Calu3 (cell line): Measurements from ENCODE around the gene DTL. TPM values are rescaled to one million over a fixed set of nuclear protein-coding genes. Genes with fewer than 3 reads are reported as not detected.

Source experiments
- BruUV-seq: library from RNA; stranded (reverse); fragments of 400-500 nt; replicated peaks from 2 replicates; lab custom pipeline; 2021; lab: Mats Ljungman, UMichigan
- CTCF ChIA-PET: fragments of 300-600 bp; sonication (Branson Sonifier 250); formaldehyde crosslinking; loops from one replicate; lab custom pipeline; 2022; ENCODE audit warnings: antibody characterized with exemption; lab: Charles Lee
- DNase-seq: peaks from one replicate; pipeline ENCODE4 v3.0.0; 2022
- H3K27ac Mint-ChIP-seq: one replicate; pipeline ENCODE4 v1.8.0; 2022; ENCODE audit warnings: mixed read lengths; ENCODE audit not compliant: unreplicated experiment
- H3K27me3 Mint-ChIP-seq: one replicate; pipeline ENCODE4 v1.8.0; 2022; ENCODE audit warnings: mixed read lengths; ENCODE audit not compliant: unreplicated experiment
- H3K36me3 Mint-ChIP-seq: one replicate; pipeline ENCODE4 v1.8.0; 2022; ENCODE audit warnings: mild to moderate bottlenecking, moderate library complexity, mixed read lengths; ENCODE audit not compliant: insufficient read depth, unreplicated experiment
- H3K4me1 Mint-ChIP-seq: one replicate; pipeline ENCODE4 v1.8.0; 2022; ENCODE audit warnings: mild to moderate bottlenecking, low read depth, mixed read lengths; ENCODE audit not compliant: unreplicated experiment
- H3K4me3 Mint-ChIP-seq: one replicate; pipeline ENCODE4 v1.8.0; 2022; ENCODE audit warnings: mild to moderate bottlenecking, low read depth, moderate library complexity, mixed read lengths; ENCODE audit not compliant: unreplicated experiment
- H3K9me3 Mint-ChIP-seq: one replicate; pipeline ENCODE4 v1.8.0; 2022; ENCODE audit warnings: low read depth, mixed read lengths; ENCODE audit not compliant: unreplicated experiment
- CTCF ChIP-seq: fragments of 200-600 bp; IDR thresholded peaks from one replicate; pipeline ENCODE4 v1.8.0; 2022; ENCODE audit warnings: antibody characterized with exemption; ENCODE audit not compliant: unreplicated experiment
- intact Hi-C: fragments of 100-400 bp; cut with micrococcal nuclease; formaldehyde crosslinking; loops from one replicate; pipeline ENCODE4 v1.10.0; 2022; ENCODE audit not compliant: unreplicated experiment
- total RNA-seq: library from RNA; stranded (reverse); gene quantifications from 2 replicates; pipeline ENCODE4 v1.2.3, GENCODE V29; 2022

Gene DTL
- total RNA-seq, 1 experiment from 2014 or later: 44.0 TPM

GRCh38 chr1:212125654-212126053 lies 90.1 kb downstream of the DTL start:
- Mint-ChIP-seq H3K27ac (no peak overlapping the region), H3K4me1 (no peaks in the 10 kb centered on the region), H3K36me3 (no peaks in the 10 kb centered on the region), H3K27me3 (no peaks in the 10 kb centered on the region), H3K9me3 (no peaks in the 10 kb centered on the region), H3K4me3 (no peak overlapping the region)
- intact Hi-C loops: no loop called here
- TF ChIP-seq CTCF: no peak
- no peak for DNase-seq
- CTCF ChIA-PET: interaction anchor here (1.6 kb wide), 1 partner anchor 159 kb away, joined by 3 read pairs; no protein-coding TSS in a partner anchor
- BruUV-seq: no TSS peak

GRCh38 chr1:212127221-212127620 lies 91.7 kb downstream of the DTL start:
- TF ChIP-seq CTCF: no peak
- no peaks in the 10 kb centered on the region for H3K9me3 Mint-ChIP-seq
- H3K4me3 Mint-ChIP-seq: no peak overlapping the region
- BruUV-seq: no TSS peak
- no peak for DNase-seq
- no peaks in the 10 kb centered on the region for H3K36me3 Mint-ChIP-seq
- no peaks in the 10 kb centered on the region for H3K27me3 Mint-ChIP-seq
- H3K4me1 Mint-ChIP-seq: no peaks in the 10 kb centered on the region
- CTCF ChIA-PET: interaction anchor here (0.6 to 0.7 kb wide), 3 partner anchors 10 to 279 kb away, joined by 3 to 4 read pairs (median 3); no protein-coding TSS in a partner anchor
- no peak overlapping the region for H3K27ac Mint-ChIP-seq
- intact Hi-C loops: no loop called here

DNA sequence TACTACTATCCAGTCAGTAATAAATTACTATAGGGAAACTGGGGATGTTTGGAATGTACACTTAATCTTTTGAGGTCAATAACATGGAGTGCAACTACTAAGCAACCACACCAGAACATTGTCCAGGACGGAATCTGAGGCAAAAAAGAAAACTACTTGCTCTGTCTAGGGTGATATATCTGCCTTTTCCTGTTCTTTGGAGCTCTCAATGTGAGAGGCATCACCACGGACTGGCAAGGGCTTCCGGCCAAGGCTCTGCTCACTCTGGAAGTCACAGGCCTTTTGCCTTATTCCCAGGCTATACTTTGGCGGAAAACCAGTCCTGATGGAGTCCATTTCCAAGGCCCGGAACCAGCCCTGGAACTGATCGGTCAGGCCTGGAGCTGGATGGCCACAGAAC lies 94.2 kb downstream of the DTL start:
- BruUV-seq: no TSS peak
- no peak for TF ChIP-seq CTCF
- Mint-ChIP-seq H3K27ac (no peak overlapping the region), H3K36me3 (no peaks in the 10 kb centered on the region), H3K4me1 (no peaks in the 10 kb centered on the region), H3K4me3 (no peak overlapping the region), H3K27me3 (no peaks in the 10 kb centered on the region), H3K9me3 (peaks cover 3% of the 10 kb centered on the region)
- CTCF ChIA-PET: no interaction called here
- intact Hi-C loops: no loop called here
- no peak for DNase-seq

- Mint-ChIP-seq H3K27me3 (no peaks in the 10 kb centered on the region), H3K9me3 (peaks cover 3% of the 10 kb centered on the region), H3K36me3 (no peaks in the 10 kb centered on the region), H3K27ac (no peak overlapping the region), H3K4me1 (no peaks in the 10 kb centered on the region), H3K4me3 (no peak overlapping the region)
- CTCF ChIA-PET: no interaction called here
- DNase-seq: no peak
- TF ChIP-seq CTCF: no peak
- intact Hi-C loops: no loop called here
- BruUV-seq: no TSS peak
Measured at GRCh38 chr1:212132025-212132424, 96.5 kb downstream of the DTL start.
